Measurements from ENCODE around the gene ZDHHC21. TPM values are rescaled to one million over a fixed set of nuclear protein-coding genes. Genes with fewer than 3 reads are reported as not detected.

ZDHHC21 gene
- total RNA-seq, 1 experiment from 2014 or later = 9.0 TPM

DNA sequence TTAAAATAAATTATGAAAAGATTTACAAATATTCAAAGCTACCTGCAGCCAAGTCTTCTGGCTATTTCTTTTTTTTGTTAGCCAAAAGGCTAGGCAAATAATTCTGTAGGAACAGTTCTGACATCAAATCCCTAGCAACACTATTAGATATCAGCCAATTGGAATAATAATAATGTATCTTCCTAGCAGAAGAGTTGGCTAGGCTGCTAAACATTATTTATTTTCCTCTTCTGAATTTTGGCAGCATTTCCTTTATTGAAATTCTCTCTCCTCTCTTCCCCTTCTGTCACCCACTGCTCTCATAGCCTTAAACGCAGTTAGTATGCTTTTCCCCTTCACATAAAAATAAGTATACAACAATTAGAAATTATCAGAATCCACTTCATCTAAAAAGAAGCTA lies 42.6 kb downstream of the ZDHHC21 start:
- Histone ChIP-seq H3K79me2 (ENCODE audit: insufficient read depth, low read length) (no peaks in the 10 kb centered on the region), H2BK5ac (ENCODE audit: insufficient read length, low read length) (no peak overlapping the region), H2BK15ac (ENCODE audit: low read depth, low read length) (no peak overlapping the region), H2AK5ac (ENCODE audit: insufficient read length, low read length) (no peak overlapping the region), H3K23ac (ENCODE audit: insufficient read length, low read depth, low read length) (no peak overlapping the region), H4K91ac (ENCODE audit: insufficient read length, low read depth, low read length) (no peak overlapping the region), H4K5ac (ENCODE audit: insufficient read length, low read depth, low read length) (no peak overlapping the region), H3K18ac (ENCODE audit: insufficient read length, low read depth, low read length) (no peak overlapping the region), H3K9me3 (ENCODE audit: control insufficient read depth, low read depth, low read length) (no peaks in the 10 kb centered on the region), H3K4me2 (ENCODE audit: insufficient read depth, insufficient read length, low read length) (no peak overlapping the region), H2BK20ac (ENCODE audit: low read depth, low read length, poor library complexity, severe bottlenecking) (no peak overlapping the region), H3T11ph (ENCODE audit: low read length) (no peak overlapping the region), H2AFZ (ENCODE audit: low read length) (no peak overlapping the region), H4K8ac (replicated peaks; ENCODE audit: insufficient read length, low read depth, low read length) (no peak overlapping the region), H3K23me2 (ENCODE audit: insufficient read length, low read depth, low read length, poor library complexity, severe bottlenecking) (no peaks in the 10 kb centered on the region), H3K4ac (ENCODE audit: low read depth, low read length) (no peak overlapping the region), H3K27ac (ENCODE audit: insufficient read length, low read depth, low read length) (no peak overlapping the region), H4K20me1 (ENCODE audit: control insufficient read depth, insufficient read depth, insufficient read length) (no peaks in the 10 kb centered on the region), H2BK12ac (ENCODE audit: insufficient read length, low read depth, low read length) (no peak overlapping the region), H3K27me3 (ENCODE audit: insufficient read depth, low read length) (no peaks in the 10 kb centered on the region), H3K4me1 (ENCODE audit: insufficient read depth, low read length) (no peaks in the 10 kb centered on the region), H3K56ac (ENCODE audit: insufficient read length, low read depth, low read length) (no peak overlapping the region), H3K79me1 (ENCODE audit: insufficient read depth, low read depth, low read length, poor library complexity, severe bottlenecking) (no peaks in the 10 kb centered on the region), H3K9ac (ENCODE audit: extremely low read depth, insufficient read length, low read length) (no peak overlapping the region), H3K14ac (ENCODE audit: insufficient read depth, low read length) (no peak overlapping the region), H2BK120ac (ENCODE audit: low read depth, low read length, poor library complexity, severe bottlenecking) (no peak overlapping the region)
- no peak overlapping the region for H3K27ac Mint-ChIP-seq
- WGBS (ENCODE audit: extremely low coverage, insufficient read length, low lambda C conversion rate) = no CpG with 5 or more reads among the region's 1 CpG
- peaks cover 4 to 6% of the 10 kb centered on the region in 2 experiments; a peak in 2 of 4 replicates for H3K4me1 Mint-ChIP-seq
- peaks cover 14 to 16% of the 10 kb centered on the region in 2 experiments for H3K9me3 Mint-ChIP-seq
- no peak for DNase-seq
- H3K36me3 Mint-ChIP-seq (ENCODE audit: insufficient read depth in 1 of 3, low read depth in 3 of 3) = peaks cover 10 to 20% (median 16%) of the 10 kb centered on the region in 3 experiments
- no peak overlapping the region for H3K4me3 Mint-ChIP-seq
- TF ChIP-seq, protein P1, sequence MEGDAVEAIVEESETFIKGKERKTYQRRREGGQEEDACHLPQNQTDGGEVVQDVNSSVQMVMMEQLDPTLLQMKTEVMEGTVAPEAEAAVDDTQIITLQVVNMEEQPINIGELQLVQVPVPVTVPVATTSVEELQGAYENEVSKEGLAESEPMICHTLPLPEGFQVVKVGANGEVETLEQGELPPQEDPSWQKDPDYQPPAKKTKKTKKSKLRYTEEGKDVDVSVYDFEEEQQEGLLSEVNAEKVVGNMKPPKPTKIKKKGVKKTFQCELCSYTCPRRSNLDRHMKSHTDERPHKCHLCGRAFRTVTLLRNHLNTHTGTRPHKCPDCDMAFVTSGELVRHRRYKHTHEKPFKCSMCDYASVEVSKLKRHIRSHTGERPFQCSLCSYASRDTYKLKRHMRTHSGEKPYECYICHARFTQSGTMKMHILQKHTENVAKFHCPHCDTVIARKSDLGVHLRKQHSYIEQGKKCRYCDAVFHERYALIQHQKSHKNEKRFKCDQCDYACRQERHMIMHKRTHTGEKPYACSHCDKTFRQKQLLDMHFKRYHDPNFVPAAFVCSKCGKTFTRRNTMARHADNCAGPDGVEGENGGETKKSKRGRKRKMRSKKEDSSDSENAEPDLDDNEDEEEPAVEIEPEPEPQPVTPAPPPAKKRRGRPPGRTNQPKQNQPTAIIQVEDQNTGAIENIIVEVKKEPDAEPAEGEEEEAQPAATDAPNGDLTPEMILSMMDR (conservative IDR thresholded peaks at IDR 0.05) = no peak
- no peaks in the 10 kb centered on the region for H3K27me3 Mint-ChIP-seq (ENCODE audit: low read depth)
